H1 (cell line): ENCODE data around the gene RSAD1. TPM values are rescaled to one million over a fixed set of nuclear protein-coding genes. Genes with fewer than 3 reads are reported as not detected.

Source experiments
- CTCF ChIA-PET: fragments of 300-600 bp; sonication (Branson Sonifier 250); formaldehyde crosslinking; loops from one replicate; lab custom pipeline; 2021; ENCODE audit not compliant: partially characterized antibody; lab: Charles Lee
- POLR2A ChIA-PET: fragments of 300-600 bp; sonication (Branson Sonifier 250); formaldehyde crosslinking; loops from one replicate; lab custom pipeline; 2021; ENCODE audit warnings: inconsistent platforms; ENCODE audit not compliant: partially characterized antibody; lab: Charles Lee
- DNase-seq, 2 experiments: peaks; one replicate each; pipeline versions ENCODE4 v3.0.0 to v3.0.0-alpha.2; 2010 to 2022; ENCODE audit warnings: low spot score in 2 of 2, low read depth in 1 of 2, mixed read lengths in 1 of 2
- FAIRE-seq: peaks from 2 replicates; lab custom pipeline; 2011; peaks lifted over from hg19 to GRCh38; lab: Jason Lieb, UNC
- H2AFZ ChIP-seq: 2 replicates; pipeline ENCODE4 v1.8.1; 2012; ENCODE audit warnings: low read length, inconsistent platforms
- H2AK5ac ChIP-seq: 2 replicates; pipeline ENCODE4 v1.6.1; 2013; ENCODE audit warnings: low read depth, low read length
- H2BK120ac ChIP-seq: replicated peaks from 2 replicates; pipeline ENCODE3; 2013; ENCODE audit warnings: low read depth, low read length, inconsistent platforms
- H2BK12ac ChIP-seq: 2 replicates; pipeline ENCODE4 v1.6.1; 2013; ENCODE audit warnings: low read depth, low read length
- H2BK15ac ChIP-seq: 2 replicates; pipeline ENCODE4 v1.6.1; 2013; ENCODE audit warnings: low read length
- H2BK20ac ChIP-seq: 2 replicates; pipeline ENCODE4 v1.6.1; 2013; ENCODE audit warnings: low read length
- H2BK5ac ChIP-seq: 2 replicates; pipeline ENCODE4 v1.6.1; 2013; ENCODE audit warnings: low read depth, low read length
- H3K14ac ChIP-seq: 2 replicates; pipeline ENCODE4 v1.6.1; 2013; ENCODE audit warnings: inconsistent platforms; ENCODE audit not compliant: insufficient read length
- H3K18ac ChIP-seq: 2 replicates; pipeline ENCODE4 v1.6.1; 2013; ENCODE audit warnings: low read length; ENCODE audit errors: extremely low read depth
- H3K23ac ChIP-seq: 2 replicates; pipeline ENCODE4 v1.6.1; 2013; ENCODE audit warnings: inconsistent platforms; ENCODE audit not compliant: insufficient read length
- H3K23me2 ChIP-seq: 2 replicates; pipeline ENCODE4 v1.6.1; 2013; ENCODE audit warnings: low read depth, low read length
- H3K27ac ChIP-seq: 2 replicates; pipeline ENCODE4 v1.6.1; 2011; ENCODE audit warnings: low read depth, low read length, inconsistent platforms
- H3K27me3 ChIP-seq, 4 experiments: replicated peaks in 1 of 4; 1 replicate in 1 of 4; 2 replicates in 3 of 4; pipeline versions ENCODE4 v1.6.1 to v1.8.1; 2011 to 2013; ENCODE audit warnings: low read length in 3 of 4, mild to moderate bottlenecking in 3 of 4, inconsistent platforms in 2 of 4, mixed read lengths in 2 of 4, moderate library complexity in 1 of 4; ENCODE audit not compliant: control insufficient read depth in 3 of 4, insufficient read depth in 3 of 4; ENCODE audit errors: extremely low read depth in 1 of 4
- H3K36me3 ChIP-seq, 4 experiments: 2 replicates each; pipeline versions ENCODE4 v1.6.1 to v1.8.1; 2011 to 2013; ENCODE audit warnings: mild to moderate bottlenecking in 4 of 4, low read length in 3 of 4, moderate library complexity in 2 of 4, control low read depth in 1 of 4, inconsistent platforms in 1 of 4; ENCODE audit not compliant: insufficient read depth in 4 of 4, control insufficient read depth in 2 of 4
- H3K4ac ChIP-seq: replicated peaks from 2 replicates; pipeline ENCODE3; 2013; ENCODE audit warnings: low read length, low read depth, mixed read lengths, inconsistent platforms; ENCODE audit not compliant: insufficient read length
- H3K4me1 ChIP-seq, 4 experiments: replicated peaks in 1 of 4; 1 replicate in 1 of 4; 2 replicates in 3 of 4; pipeline versions ENCODE4 v1.6.1 to v1.8.1; 2011 to 2013; ENCODE audit warnings: low read length in 3 of 4, inconsistent platforms in 2 of 4, mixed read lengths in 1 of 4; ENCODE audit not compliant: insufficient read depth in 4 of 4, control insufficient read depth in 3 of 4
- H3K4me2 ChIP-seq, 2 experiments: 2 replicates each; pipeline versions ENCODE4 v1.6.1 to v1.8.1; 2011 to 2013; ENCODE audit warnings: low read depth in 2 of 2, low read length in 2 of 2, control low read depth in 1 of 2, inconsistent platforms in 1 of 2, mild to moderate bottlenecking in 1 of 2; ENCODE audit not compliant: insufficient read depth in 1 of 2
- H3K4me3 ChIP-seq, 4 experiments: fragments of 200-600, 300-600 bp in 1 of 4; sonication (generic), shearing (Covaris generic), sonication (Bioruptor Twin) in 1 of 4; 2 replicates each; pipeline versions ENCODE4 v1.5.1 to v1.8.1; 2011 to 2016; ENCODE audit warnings: low read length in 4 of 4, low read depth in 3 of 4, control low read depth in 2 of 4, inconsistent platforms in 2 of 4, mild to moderate bottlenecking in 2 of 4, mixed read lengths in 1 of 4, moderate library complexity in 1 of 4; ENCODE audit not compliant: insufficient read depth in 2 of 4; ENCODE audit errors: extremely low read depth in 1 of 4
- H3K56ac ChIP-seq: replicated peaks from 2 replicates; pipeline ENCODE3; 2013; ENCODE audit warnings: low read depth, mild to moderate bottlenecking, mixed read lengths, low read length, inconsistent platforms; ENCODE audit not compliant: insufficient read length
- H3K79me1 ChIP-seq: 2 replicates; pipeline ENCODE4 v1.6.1; 2013; ENCODE audit warnings: low read depth, low read length, control low read depth
- H3K79me2 ChIP-seq, 2 experiments: 2 replicates each; pipeline versions ENCODE4 v1.6.1 to v1.8.1; 2012 to 2013; ENCODE audit warnings: low read length in 2 of 2, mild to moderate bottlenecking in 2 of 2, inconsistent platforms in 1 of 2; ENCODE audit not compliant: insufficient read depth in 2 of 2, control insufficient read depth in 1 of 2
- H3K9ac ChIP-seq, 4 experiments: replicated peaks in 1 of 4; 1 replicate in 1 of 4; 2 replicates in 3 of 4; pipeline versions ENCODE4 v1.6.1 to v1.8.1; 2011 to 2013; ENCODE audit warnings: low read depth in 3 of 4, low read length in 3 of 4, control low read depth in 2 of 4, mild to moderate bottlenecking in 2 of 4, moderate library complexity in 2 of 4, inconsistent platforms in 1 of 4; ENCODE audit errors: extremely low read depth in 1 of 4
- H3K9me3 ChIP-seq, 2 experiments: 2 replicates each; pipeline versions ENCODE4 v1.6.1 to v1.8.1; 2012 to 2013; ENCODE audit warnings: mild to moderate bottlenecking in 2 of 2, moderate library complexity in 2 of 2, control low read depth in 1 of 2, inconsistent platforms in 1 of 2, low read depth in 1 of 2, low read length in 1 of 2, mixed read lengths in 1 of 2; ENCODE audit not compliant: insufficient read depth in 2 of 2
- H4K20me1 ChIP-seq, 2 experiments: replicated peaks in 1 of 2; 2 replicates each; pipeline versions ENCODE3 to v1.8.1; 2011 to 2013; ENCODE audit warnings: inconsistent platforms in 2 of 2, low read length in 2 of 2, mild to moderate bottlenecking in 1 of 2; ENCODE audit not compliant: insufficient read depth in 2 of 2, control insufficient read depth in 1 of 2
- H4K5ac ChIP-seq: 2 replicates; pipeline ENCODE4 v1.6.1; 2013; ENCODE audit warnings: low read length, low read depth, mixed read lengths, inconsistent platforms; ENCODE audit not compliant: insufficient read length
- H4K8ac ChIP-seq: 2 replicates; pipeline ENCODE4 v1.8.0; 2013; ENCODE audit warnings: mild to moderate bottlenecking, moderate library complexity, low read length, inconsistent platforms; ENCODE audit not compliant: insufficient read depth; ENCODE audit errors: extremely low read depth
- H4K91ac ChIP-seq: replicated peaks from 2 replicates; pipeline ENCODE3; 2013; ENCODE audit warnings: low read length, mixed read lengths, inconsistent platforms; ENCODE audit not compliant: insufficient read length
- ATF2 ChIP-seq: IDR thresholded peaks from 2 replicates; pipeline ENCODE4 v1.6.1; 2012; ENCODE audit warnings: low read length, inconsistent platforms
- CHD1 ChIP-seq: IDR thresholded peaks from 2 replicates; pipeline ENCODE4 v1.6.1; 2012; ENCODE audit warnings: low read depth, low read length, improper control_type of control experiment
- EGR1 ChIP-seq: IDR thresholded peaks from 2 replicates; pipeline ENCODE4 v1.6.1; 2011; ENCODE audit warnings: low read depth, low read length, borderline replicate concordance
- EZH2 ChIP-seq: fragments of 200-600 bp; sonication (generic); IDR thresholded peaks from 2 replicates; pipeline ENCODE4 v1.7.1; 2012; ENCODE audit warnings: low read depth, mild to moderate bottlenecking, moderate library complexity, low read length, inconsistent platforms; ENCODE audit not compliant: severe bottlenecking
- FOSL1 ChIP-seq: IDR thresholded peaks from 2 replicates; pipeline ENCODE4 v1.6.1; 2011; ENCODE audit warnings: mild to moderate bottlenecking, low read depth, low read length, moderate library complexity; ENCODE audit not compliant: insufficient read depth
- GTF2F1 ChIP-seq: IDR thresholded peaks from 2 replicates; pipeline ENCODE4 v1.6.1; 2012; ENCODE audit warnings: low read depth, low read length, improper control_type of control experiment, borderline replicate concordance
- RAD21 ChIP-seq, 2 experiments: IDR thresholded peaks in 1 of 2; conservative IDR thresholded peaks in 1 of 2; 2 replicates each; pipeline ENCODE4 v1.6.1; 2011; ENCODE audit warnings: low read depth in 2 of 2, low read length in 2 of 2, improper control_type of control experiment in 1 of 2, inconsistent platforms in 1 of 2, mild to moderate bottlenecking in 1 of 2, moderate library complexity in 1 of 2
- SRF ChIP-seq: IDR thresholded peaks from 2 replicates; pipeline ENCODE4 v1.6.1; 2011; ENCODE audit warnings: mild to moderate bottlenecking, low read depth, low read length, moderate library complexity
- TAF1 ChIP-seq: IDR thresholded peaks from 2 replicates; pipeline ENCODE4 v1.6.1; 2011; ENCODE audit warnings: mild to moderate bottlenecking, low read depth, low read length
- TEAD4 ChIP-seq: IDR thresholded peaks from 2 replicates; pipeline ENCODE4 v1.6.1; 2012; ENCODE audit warnings: low read depth, low read length, inconsistent platforms, mixed read lengths
- WGBS, 2 experiments: shearing (Covaris generic) in 1 of 2; methylation state at CpG; one replicate each; pipeline versions ENCODE4 v1.1.6 to v1.1.7; 2013 to 2015; ENCODE audit warnings: low lambda C conversion rate in 2 of 2, mixed read lengths in 2 of 2, inconsistent platforms in 1 of 2, low coverage in 1 of 2, missing lambda C conversion rate in 1 of 2; ENCODE audit not compliant: insufficient replicate concordance in 2 of 2, insufficient coverage in 1 of 2, insufficient read length in 1 of 2; ENCODE audit errors: extremely low coverage in 1 of 2, missing lambda C conversion rate in 1 of 2; 5-methylcytosine and 5-hydroxymethylcytosine counted together
- polyA plus RNA-seq, 7 experiments: library from polyadenylated mRNA; depleted of rRNA in 3 of 7; stranded (reverse) in 5 of 7; unstranded in 2 of 7; fragments of >200 nt in 5 of 7; fragments of 200-250 nt in 2 of 7; gene quantifications; 1 replicate in 5 of 7; 2 replicates in 1 of 7; 4 replicates in 1 of 7; pipeline versions ENCODE4 v1.2.1 to v1.2.3, GENCODE V29; 2011 to 2013; ENCODE audit warnings: missing spikeins in 2 of 7, mixed read lengths in 2 of 7
- total RNA-seq: library from RNA; stranded (reverse); fragmentation: NEBNext Ultra II Directional; extraction: Animal tissue kit (Norgen Biotek cat#: 25700); gene quantifications from 2 replicates; pipeline ENCODE4 v1.2.1, GENCODE V29; 2021

The RSAD1 gene
- total and polyA plus RNA-seq, 2 of the 8 experiments (the other 6 are each of a cell fraction or from before 2014, with no cell fraction given), result 17.9 to 33.5 TPM

- H3K18ac ChIP-seq, result no peak overlapping the region
- H3K79me2 ChIP-seq, result no peaks in the 10 kb centered on the region
- no peak overlapping the region for H3K4ac ChIP-seq
- H2AFZ ChIP-seq, result no peak overlapping the region
- no peak overlapping the region for H4K91ac ChIP-seq
- H3K56ac ChIP-seq, result no peak overlapping the region
- H2BK120ac ChIP-seq, result no peak overlapping the region
- H4K8ac ChIP-seq, result no peak overlapping the region
- H4K5ac ChIP-seq, result no peak overlapping the region
- no peak overlapping the region for H3K4me3 ChIP-seq
- no peak overlapping the region for H3K9ac ChIP-seq
- H3K36me3 ChIP-seq, result peaks cover 0 to 13% (median 6%) of the 10 kb centered on the region in 4 experiments; a peak in 4 of 8 replicates
- no peaks in the 10 kb centered on the region for H3K27me3 ChIP-seq
- DNase-seq (no peak), FAIRE-seq (no peak)
- H3K23me2 ChIP-seq, result no peaks in the 10 kb centered on the region
- ChIA-PET CTCF (interaction anchor here (0.7 to 9.2 kb wide), 13 partner anchors 8 to 138 kb away, joined by 3 to 116 read pairs (median 4); partner anchors contain the start of gene EPN3), POLR2A (interaction anchor here (0.7 to 1.2 kb wide), 5 partner anchors 8 to 75 kb away, joined by 3 to 5 read pairs (median 3); no protein-coding TSS in a partner anchor)
- H3K4me1 ChIP-seq, result peaks cover 0 to 2% (median 0%) of the 10 kb centered on the region in 4 experiments; a peak in 2 of 7 replicates
- no peak overlapping the region for H2BK5ac ChIP-seq
- H3K27ac ChIP-seq, result no peak overlapping the region
- no peak overlapping the region for H3K23ac ChIP-seq
- no peaks in the 10 kb centered on the region for H4K20me1 ChIP-seq
- WGBS, 2 experiments, result 87% methylated on average over 17 of the region's 17 CpGs; no CpG with 5 or more reads in 1 of the 2 experiments
- H3K4me2 ChIP-seq, result no peak overlapping the region
- no peaks in the 10 kb centered on the region for H3K79me1 ChIP-seq
- H2BK15ac ChIP-seq, result no peak overlapping the region
- no peak overlapping the region for H2BK12ac ChIP-seq
- H3K9me3 ChIP-seq, result no peaks in the 10 kb centered on the region
- H3K14ac ChIP-seq, result no peak overlapping the region
- no peak overlapping the region for H2BK20ac ChIP-seq
- no peak overlapping the region for H2AK5ac ChIP-seq
- no peak for TF ChIP-seq GTF2F1
- no peak for TF ChIP-seq TEAD4
- no peak for TF ChIP-seq SRF
- TF ChIP-seq FOSL1, result no peak
- TF ChIP-seq CHD1, result no peak
- TF ChIP-seq EGR1, result no peak
- no peak for TF ChIP-seq TAF1
- TF ChIP-seq RAD21 (IDR thresholded peaks at IDR 0.05 in 1 of 2, conservative IDR thresholded peaks at IDR 0.05 in 1 of 2; ENCODE audit: low read depth in 2 of 2, low read length in 2 of 2), result no peak
- TF ChIP-seq ATF2, result no peak
- no peak for TF ChIP-seq EZH2
Observed at GRCh38 chr17:50487213-50488096, 8.8 kb downstream of the RSAD1 start.
